ENCODE data around the gene SYK.

GRCh38 chr9:90773617-90774016 lies 28.0 kb upstream of the SYK start:
- TF ChIP-seq, protein P1, sequence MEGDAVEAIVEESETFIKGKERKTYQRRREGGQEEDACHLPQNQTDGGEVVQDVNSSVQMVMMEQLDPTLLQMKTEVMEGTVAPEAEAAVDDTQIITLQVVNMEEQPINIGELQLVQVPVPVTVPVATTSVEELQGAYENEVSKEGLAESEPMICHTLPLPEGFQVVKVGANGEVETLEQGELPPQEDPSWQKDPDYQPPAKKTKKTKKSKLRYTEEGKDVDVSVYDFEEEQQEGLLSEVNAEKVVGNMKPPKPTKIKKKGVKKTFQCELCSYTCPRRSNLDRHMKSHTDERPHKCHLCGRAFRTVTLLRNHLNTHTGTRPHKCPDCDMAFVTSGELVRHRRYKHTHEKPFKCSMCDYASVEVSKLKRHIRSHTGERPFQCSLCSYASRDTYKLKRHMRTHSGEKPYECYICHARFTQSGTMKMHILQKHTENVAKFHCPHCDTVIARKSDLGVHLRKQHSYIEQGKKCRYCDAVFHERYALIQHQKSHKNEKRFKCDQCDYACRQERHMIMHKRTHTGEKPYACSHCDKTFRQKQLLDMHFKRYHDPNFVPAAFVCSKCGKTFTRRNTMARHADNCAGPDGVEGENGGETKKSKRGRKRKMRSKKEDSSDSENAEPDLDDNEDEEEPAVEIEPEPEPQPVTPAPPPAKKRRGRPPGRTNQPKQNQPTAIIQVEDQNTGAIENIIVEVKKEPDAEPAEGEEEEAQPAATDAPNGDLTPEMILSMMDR (IDR thresholded peaks at IDR 0.05): no peak
- no peak for TF ChIP-seq POLR2AphosphoS5 (IDR thresholded peaks at IDR 0.05; ENCODE audit: insufficient read depth in 1 of 2, low read depth in 1 of 2)

Measured in vagina (tissue), 2 donors.